Endothelial cell of umbilical vein (primary cell): Measurements from ENCODE around the gene ANKRD27. TPM values are rescaled to one million over a fixed set of nuclear protein-coding genes. Genes with fewer than 3 reads are reported as not detected.
"Not testable (repeated sequence)": the region's sequence is repeated elsewhere in the genome, so short reads cannot be mapped to it uniquely, and the experiment has no call there.

Experiments
- BruUV-seq: library from RNA; stranded (reverse); fragments of 400-500 nt; replicated peaks from 2 replicates; lab custom pipeline; 2021; lab: Mats Ljungman, UMichigan
- CTCF ChIA-PET: fragments of 300-600, 350-600 bp; sonication (Branson Sonifier 250); formaldehyde crosslinking; loops from one replicate; lab custom pipeline; 2021; ENCODE audit warnings: antibody characterized with exemption, inconsistent platforms; lab: Charles Lee
- POLR2A ChIA-PET: fragments of 300-600, 350-600 bp; sonication (Branson Sonifier 250); formaldehyde crosslinking; loops from one replicate; lab custom pipeline; 2021; ENCODE audit warnings: antibody characterized with exemption, inconsistent platforms; lab: Charles Lee
- DNase-seq: peaks from one replicate; pipeline ENCODE4 v3.0.0-alpha.2; 2011; ENCODE audit warnings: low read depth, low spot score
- FAIRE-seq: peaks from 2 replicates; lab custom pipeline; 2011; peaks lifted over from hg19 to GRCh38; lab: Jason Lieb, UNC
- H2AFZ ChIP-seq: 2 replicates; pipeline ENCODE4 v1.6.0; 2012; ENCODE audit warnings: low read depth, low read length, control low read depth, inconsistent platforms
- H3K27ac ChIP-seq: 2 replicates; pipeline ENCODE4 v1.5.1; 2011; ENCODE audit warnings: low read depth, mild to moderate bottlenecking, control low read depth, low read length, moderate library complexity; ENCODE audit not compliant: insufficient read depth
- H3K27me3 ChIP-seq, 2 experiments: 2 replicates each; pipeline versions ENCODE4 v1.6.0 to v1.6.1; 2011; ENCODE audit warnings: low read length in 2 of 2, mixed read lengths in 1 of 2; ENCODE audit not compliant: control insufficient read depth in 2 of 2, insufficient read depth in 2 of 2
- H3K36me3 ChIP-seq, 2 experiments: 2 replicates in 1 of 2; 3 replicates in 1 of 2; pipeline ENCODE4 v1.5.1; 2011; ENCODE audit warnings: low read length in 2 of 2, mild to moderate bottlenecking in 1 of 2, moderate library complexity in 1 of 2; ENCODE audit not compliant: control insufficient read depth in 2 of 2, insufficient read depth in 2 of 2; ENCODE audit errors: extremely low read depth in 1 of 2
- H3K4me1 ChIP-seq: 3 replicates; pipeline ENCODE4 v1.5.1; 2011; ENCODE audit warnings: mild to moderate bottlenecking, low read length; ENCODE audit not compliant: control insufficient read depth, insufficient read depth; ENCODE audit errors: extremely low read depth
- H3K4me2 ChIP-seq: 2 replicates; pipeline ENCODE4 v1.6.1; 2011; ENCODE audit warnings: low read length, control low read depth, mixed read lengths; ENCODE audit not compliant: insufficient read depth
- H3K4me3 ChIP-seq, 3 experiments: fragments of 200-600 bp in 1 of 3; sonication (generic), shearing (Covaris generic) in 1 of 3; replicated peaks in 1 of 3; 2 replicates each; pipeline ENCODE4 v1.5.1; 2011 to 2016; ENCODE audit warnings: control low read depth in 3 of 3, low read length in 3 of 3, mild to moderate bottlenecking in 2 of 3, inconsistent platforms in 1 of 3, low read depth in 1 of 3, moderate library complexity in 1 of 3; ENCODE audit not compliant: insufficient read depth in 1 of 3
- H3K79me2 ChIP-seq: 2 replicates; pipeline ENCODE4 v1.6.0; 2012; ENCODE audit warnings: low read length, inconsistent platforms; ENCODE audit not compliant: control insufficient read depth, insufficient read depth
- H3K9ac ChIP-seq: replicated peaks from 2 replicates; pipeline ENCODE3; 2011; ENCODE audit warnings: low read length, control low read depth; ENCODE audit not compliant: insufficient read depth; ENCODE audit errors: extremely low read depth
- H3K9me1 ChIP-seq: replicated peaks from 3 replicates; pipeline ENCODE4 v1.6.0; 2011; ENCODE audit warnings: mild to moderate bottlenecking, low read length; ENCODE audit not compliant: control insufficient read depth, insufficient read depth; ENCODE audit errors: extremely low read depth
- H3K9me3 ChIP-seq: replicated peaks from 2 replicates; pipeline ENCODE4 v1.5.1; 2012; ENCODE audit warnings: low read length, inconsistent platforms; ENCODE audit not compliant: control insufficient read depth, insufficient read depth
- H4K20me1 ChIP-seq: replicated peaks from 2 replicates; pipeline ENCODE3; 2011; ENCODE audit warnings: mild to moderate bottlenecking, low read length; ENCODE audit not compliant: control insufficient read depth, insufficient read depth; ENCODE audit errors: extremely low read depth
- FOS ChIP-seq: IDR thresholded peaks from 2 replicates; pipeline ENCODE4 v1.6.1; 2011; ENCODE audit warnings: mild to moderate bottlenecking, low read length, moderate library complexity, borderline replicate concordance; ENCODE audit not compliant: insufficient read depth
- JUN ChIP-seq: IDR thresholded peaks from 2 replicates; pipeline ENCODE4 v1.6.1; 2011; ENCODE audit warnings: borderline replicate concordance, low read depth; ENCODE audit not compliant: insufficient read length, insufficient read depth
- POLR2AphosphoS5 ChIP-seq: IDR thresholded peaks from 2 replicates; pipeline ENCODE4 v1.6.1; 2012; ENCODE audit warnings: low read depth, mild to moderate bottlenecking, control low read depth, low read length, moderate library complexity; ENCODE audit not compliant: insufficient read depth
- dilution Hi-C: fragments of 300-500 bp; cut with MboI; formaldehyde crosslinking; loops from one replicate; pipeline ENCODE4 v1.15.0; 2019; ENCODE audit warnings: low sequenced_read_pairs; ENCODE audit not compliant: extremely low pct_ligation_motif_present
- intact Hi-C: fragments of 100-400 bp; cut with micrococcal nuclease; formaldehyde crosslinking; loops from one replicate; pipeline ENCODE4 v1.10.0; 2022
- polyA plus RNA-seq, 4 experiments: library from polyadenylated mRNA; depleted of rRNA in 3 of 4; stranded (reverse) in 3 of 4; unstranded in 1 of 4; fragments of >200 nt; gene quantifications; 2 replicates each; pipeline versions ENCODE4 v1.2.1 to v1.2.3, GENCODE V29; 2011 to 2012; ENCODE audit warnings: missing spikeins in 1 of 4
- total RNA-seq: library from RNA; stranded (reverse); gene quantifications from 2 replicates; pipeline ENCODE4 v1.2.3, GENCODE V29; 2021
- TF ChIP-seq, protein P1 (sequence below): IDR thresholded peaks from 2 replicates; pipeline ENCODE4 v1.6.1; 2011; ENCODE audit not compliant: insufficient read depth, insufficient read length

The ANKRD27 gene
- total and polyA plus RNA-seq, 2 donors (not counting 3 experiments of a cell fraction or from before 2014, with no cell fraction given) = 18.3 to 37.4 TPM

DNA sequence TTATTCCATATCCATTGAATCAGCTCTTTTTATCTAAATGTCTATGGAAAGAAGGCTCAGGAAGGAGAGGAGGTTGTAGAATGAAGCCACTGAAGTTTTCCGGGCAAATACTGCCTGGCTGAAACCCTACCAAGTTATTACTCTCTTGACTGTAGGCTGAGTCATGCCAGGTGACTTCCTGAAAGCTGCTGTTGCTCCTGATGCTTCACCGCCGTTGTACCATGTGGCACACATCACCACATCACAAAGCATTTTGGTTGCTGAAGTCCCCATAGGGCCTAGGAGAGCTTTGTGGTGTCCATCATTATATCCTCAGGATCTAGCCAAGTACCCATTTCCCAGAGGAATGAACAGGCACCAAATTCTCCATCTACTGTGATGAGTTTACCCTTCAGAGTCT lies 33.5 kb upstream of the ANKRD27 start:
- BruUV-seq = no TSS peak
- dilution Hi-C loops = no loop called here
- intact Hi-C loops = no loop called here
- Histone ChIP-seq H3K9me1 (no peaks in the 10 kb centered on the region), H3K27me3 (no peaks in the 10 kb centered on the region), H3K36me3 (peaks cover 0 to 4% of the 10 kb centered on the region in 2 experiments), H3K27ac (no peak overlapping the region), H3K4me1 (no peaks in the 10 kb centered on the region), H3K4me2 (no peak overlapping the region), H3K9ac (no peak overlapping the region), H3K4me3 (no peak overlapping the region), H3K9me3 (no peaks in the 10 kb centered on the region), H2AFZ (no peak overlapping the region), H4K20me1 (no peaks in the 10 kb centered on the region), H3K79me2 (peaks cover 15% of the 10 kb centered on the region)
- no peak for TF ChIP-seq JUN
- TF ChIP-seq FOS = no peak
- TF ChIP-seq POLR2AphosphoS5 = no peak
- TF ChIP-seq, protein P1, sequence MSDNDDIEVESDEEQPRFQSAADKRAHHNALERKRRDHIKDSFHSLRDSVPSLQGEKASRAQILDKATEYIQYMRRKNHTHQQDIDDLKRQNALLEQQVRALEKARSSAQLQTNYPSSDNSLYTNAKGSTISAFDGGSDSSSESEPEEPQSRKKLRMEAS = no peak
- FAIRE-seq (no peak), DNase-seq (no peak)
- POLR2A ChIA-PET = no interaction called here
- CTCF ChIA-PET = interaction anchor here (1.2 kb wide), 1 partner anchor 17 kb away, joined by 3 read pairs; the partner anchor contains the start of gene NUDT19

DNA sequence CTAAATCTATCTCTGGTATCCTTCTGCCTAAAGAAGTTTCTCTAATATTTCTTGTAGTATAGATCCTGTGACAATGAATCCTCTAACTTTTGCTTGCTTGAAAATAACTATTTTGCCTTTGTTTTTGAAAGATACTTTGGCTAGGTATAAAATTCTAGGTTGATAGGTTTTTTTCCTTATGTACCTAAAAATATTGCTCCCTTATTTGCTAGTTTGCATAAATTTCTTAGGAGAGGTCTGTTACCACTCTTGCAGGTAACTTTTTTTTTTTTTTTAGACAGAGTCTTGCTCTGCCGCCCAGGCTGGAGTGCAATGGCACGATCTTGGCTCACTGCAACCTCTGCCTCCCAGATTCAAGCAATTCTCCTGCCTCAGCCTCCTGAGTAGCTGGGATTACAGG lies 29.0 kb upstream of the ANKRD27 start:
- H3K9me1 ChIP-seq, H3K27ac ChIP-seq, H3K36me3 ChIP-seq, BruUV-seq, H3K4me1 ChIP-seq, H3K4me3 ChIP-seq, DNase-seq, FAIRE-seq, H2AFZ ChIP-seq, CTCF ChIA-PET, H3K9ac ChIP-seq, dilution Hi-C loops, POLR2A ChIA-PET, H3K9me3 ChIP-seq, H4K20me1 ChIP-seq, intact Hi-C loops, H3K4me2 ChIP-seq, H3K27me3 ChIP-seq: not testable (repeated sequence)
- peaks cover 47% of the 10 kb centered on the region for H3K79me2 ChIP-seq
